GM18526 (cell line): ENCODE results near the gene RASGRP1.

Source experiments
- POLR2A ChIP-seq: IDR thresholded peaks from 3 replicates; pipeline ENCODE4 v1.6.1; 2011; ENCODE audit not compliant: insufficient read length; ENCODE audit errors: extremely low read depth

The RASGRP1 gene

DNA sequence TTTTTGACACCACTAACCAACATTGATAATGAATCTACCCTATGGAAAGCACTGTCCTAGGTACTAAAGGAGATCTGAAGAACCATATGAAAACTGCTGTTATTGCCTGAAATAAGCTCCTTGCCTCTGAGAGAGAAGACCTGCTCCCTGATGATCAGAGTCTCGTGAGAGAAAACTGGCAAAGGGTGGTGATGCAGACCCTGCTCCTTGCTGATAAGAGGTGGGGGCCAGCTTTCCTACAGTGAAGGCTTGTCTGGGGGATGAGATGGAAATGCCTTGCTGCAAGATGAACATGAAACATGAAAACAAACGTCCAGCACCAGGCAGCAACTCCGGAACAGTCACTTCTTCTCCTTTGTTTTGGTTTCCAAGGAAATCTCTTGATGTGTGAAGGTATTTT, 31.9 kb downstream of the RASGRP1 start:
- TF ChIP-seq POLR2A: no peak

DNA sequence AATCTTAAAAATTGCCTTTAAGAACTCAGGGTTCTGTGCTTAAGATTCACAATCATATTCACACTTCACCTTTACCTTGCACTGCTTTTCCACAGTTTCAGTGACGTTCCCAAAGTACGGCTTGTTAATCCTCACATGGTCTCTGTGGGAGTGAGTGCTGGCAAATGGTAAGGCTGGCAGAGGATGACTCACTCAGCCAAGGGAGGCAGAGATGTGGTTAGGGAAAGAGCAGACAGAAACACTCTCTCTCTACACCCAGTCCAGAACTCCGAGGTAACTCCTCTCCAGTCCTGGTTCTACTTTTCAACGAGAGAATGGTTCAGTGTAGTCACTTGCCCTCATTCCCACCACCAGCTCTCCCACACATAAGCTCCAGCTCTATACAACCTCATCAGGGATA, 33.1 kb downstream of the RASGRP1 start:
- no peak for TF ChIP-seq POLR2A

DNA sequence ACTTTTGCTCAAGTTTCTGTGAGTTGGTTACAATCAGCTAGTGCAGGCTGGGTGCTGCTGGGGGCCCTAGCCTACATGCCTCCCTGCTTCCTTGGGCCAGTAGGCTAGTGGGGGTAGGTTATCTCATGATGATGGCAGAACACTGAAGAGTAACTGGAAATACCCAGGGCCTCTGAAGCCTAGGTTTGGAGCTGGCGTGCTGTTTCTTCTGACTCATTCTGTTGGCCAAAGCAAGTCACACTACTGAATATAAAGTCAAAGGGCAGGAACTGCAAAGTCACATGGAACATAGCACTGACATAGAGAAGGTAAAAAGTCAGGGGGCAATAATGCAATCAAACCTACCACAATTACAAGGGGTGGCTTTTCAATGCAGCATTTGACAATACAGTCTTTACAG, 34.5 kb downstream of the RASGRP1 start:
- no peak for TF ChIP-seq POLR2A

DNA sequence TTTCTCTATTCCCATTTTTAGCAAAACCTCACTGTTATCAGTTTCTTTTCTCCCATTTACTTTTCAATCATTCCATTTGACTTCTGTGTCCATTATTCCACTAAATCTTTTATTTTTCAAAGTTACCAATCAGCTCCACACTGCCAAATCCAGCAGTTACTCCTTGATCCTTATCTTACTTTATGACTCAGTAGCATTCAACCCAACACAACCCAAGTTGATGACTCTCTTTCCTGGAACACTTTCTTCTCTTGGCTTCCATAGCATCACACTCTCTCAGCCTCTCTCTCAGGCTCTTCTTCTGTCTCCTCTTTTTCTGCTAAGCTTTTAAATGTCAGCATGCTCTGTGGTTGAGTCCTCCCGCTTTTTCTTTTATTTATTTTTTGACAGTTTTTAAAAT, 36.3 kb downstream of the RASGRP1 start:
- no peak for TF ChIP-seq POLR2A

DNA sequence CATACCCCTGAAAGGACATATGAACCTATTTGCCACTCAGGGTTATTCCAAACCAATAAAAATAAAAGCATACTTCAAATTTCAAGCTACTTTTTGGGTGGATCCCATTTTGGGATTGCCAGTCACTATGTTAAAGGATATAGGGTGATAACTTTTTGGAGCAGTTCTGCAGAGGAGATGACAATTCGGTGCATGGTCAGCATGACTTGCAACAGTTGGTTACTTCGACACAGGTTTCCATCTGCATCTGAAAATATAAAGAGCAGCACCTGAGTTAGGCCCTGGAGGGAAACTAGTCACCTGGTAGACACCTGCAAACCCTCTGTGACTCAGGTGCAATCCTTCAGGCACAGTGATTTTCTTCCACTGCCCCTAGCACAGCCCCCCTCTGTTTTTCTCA, 38.5 kb downstream of the RASGRP1 start:
- no peak for TF ChIP-seq POLR2A

DNA sequence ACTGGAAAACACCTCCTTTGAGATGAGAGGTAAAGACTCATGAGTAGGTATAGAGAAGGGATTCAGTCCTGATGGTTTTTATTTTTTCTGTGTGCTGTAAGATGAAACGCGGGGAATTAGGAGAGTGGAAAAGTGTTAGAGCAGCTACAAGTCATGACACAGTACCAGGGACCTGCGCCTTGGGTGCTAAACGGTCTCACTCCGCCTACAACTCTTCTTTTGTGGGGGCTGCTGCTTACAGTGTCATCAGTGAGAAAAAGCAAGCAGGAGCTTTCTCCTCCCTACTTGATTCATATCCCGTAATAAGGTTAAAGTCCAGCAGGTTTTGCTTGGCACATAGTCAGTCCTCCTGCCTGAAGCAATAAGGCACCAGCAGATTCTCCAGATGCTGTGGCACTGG, 39.1 kb downstream of the RASGRP1 start:
- TF ChIP-seq POLR2A: no peak

DNA sequence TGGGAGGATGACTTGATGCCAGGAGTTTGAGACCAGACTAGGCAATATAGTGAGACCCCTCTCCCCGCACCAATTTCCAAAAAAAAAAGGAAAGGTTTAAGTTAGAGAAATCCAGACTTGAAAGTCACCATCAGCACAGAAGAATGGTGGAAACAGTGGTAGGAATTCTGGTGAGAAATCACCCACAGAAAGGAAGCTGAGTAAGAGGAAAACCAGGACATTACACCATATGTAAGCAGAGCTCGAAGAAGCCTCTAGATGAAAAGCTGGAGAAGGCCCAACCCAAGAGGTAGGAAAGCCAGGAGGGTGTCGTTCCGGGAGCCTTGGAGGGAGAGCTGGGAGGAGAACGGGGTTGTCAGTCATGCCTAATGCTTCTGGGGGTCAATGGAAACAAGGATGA, 40.5 kb downstream of the RASGRP1 start:
- no peak for TF ChIP-seq POLR2A

DNA sequence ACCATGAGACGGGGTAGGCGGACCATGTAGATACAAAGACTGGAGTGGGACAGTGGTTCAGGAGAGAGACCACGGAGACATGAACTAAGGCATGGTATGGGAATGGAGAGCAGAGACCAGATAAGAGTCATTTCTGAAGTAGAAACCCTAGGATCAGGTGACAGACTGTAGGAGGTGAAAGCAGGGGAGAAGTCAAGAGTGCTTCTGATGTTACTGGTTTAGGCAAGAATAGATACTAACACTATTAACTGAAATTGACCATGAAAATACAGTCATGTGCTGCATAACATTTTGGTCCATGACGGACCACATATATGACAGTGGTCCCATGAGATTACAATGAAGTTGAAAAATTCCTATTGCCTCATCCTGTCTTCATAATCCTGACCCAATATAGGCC, 41.7 kb downstream of the RASGRP1 start:
- TF ChIP-seq POLR2A: no peak

DNA sequence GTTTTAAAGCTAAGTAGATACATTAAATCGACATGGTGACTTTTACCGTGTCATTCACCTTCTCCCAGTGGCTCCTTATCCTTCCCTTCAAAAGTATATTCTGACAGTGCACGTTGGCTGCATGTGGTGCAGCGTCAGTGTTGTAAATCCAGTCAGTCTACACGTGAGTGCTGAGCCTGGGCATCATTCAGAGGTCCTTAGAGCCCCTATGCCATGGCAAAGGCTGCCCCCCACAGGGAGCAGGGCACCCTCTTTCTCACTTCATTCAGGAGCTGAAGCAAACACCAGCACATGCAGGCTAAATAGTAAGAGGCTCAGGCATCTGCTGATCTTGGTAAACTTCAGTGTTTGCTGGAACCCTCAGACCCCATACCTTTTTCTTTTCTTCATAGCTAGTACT, 43.3 kb downstream of the RASGRP1 start:
- no peak for TF ChIP-seq POLR2A

DNA sequence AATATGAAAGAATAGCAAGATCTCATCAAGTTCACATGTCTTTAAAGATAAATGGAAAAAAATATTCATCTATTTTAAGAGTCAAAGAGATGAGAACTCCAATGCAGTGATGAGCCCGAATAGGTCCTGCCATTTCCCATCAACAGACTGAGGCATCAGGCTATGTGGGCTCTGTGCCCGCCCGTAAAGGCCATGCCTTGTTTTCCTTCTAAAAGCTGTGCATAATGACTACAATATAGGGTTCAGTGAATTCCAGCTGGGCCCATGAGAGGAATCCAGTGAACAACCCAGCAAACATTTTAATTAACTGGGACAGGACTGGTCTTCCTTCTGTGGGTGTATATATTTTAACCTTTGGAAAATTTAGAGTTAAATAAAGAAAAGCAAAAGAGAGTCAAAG, 44.6 kb downstream of the RASGRP1 start:
- no peak for TF ChIP-seq POLR2A

DNA sequence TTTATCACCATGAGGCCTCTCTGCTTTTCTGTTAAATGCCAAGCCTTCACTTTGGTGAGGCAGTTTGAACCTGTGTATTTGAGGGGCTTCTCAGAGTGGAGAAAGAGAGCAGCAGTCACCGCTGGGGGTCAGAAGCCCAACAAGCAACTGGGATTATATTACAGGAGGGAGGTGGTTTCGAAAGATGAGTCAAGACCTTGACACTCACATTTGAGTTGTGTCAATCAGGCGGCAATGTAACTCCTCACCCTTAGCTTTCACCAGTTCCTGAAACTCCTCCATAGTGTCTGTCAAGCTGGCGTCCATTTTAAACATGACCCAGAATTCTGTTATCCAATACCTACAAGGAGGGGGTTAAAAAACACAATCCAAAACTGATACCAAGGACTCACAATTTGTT, 46.5 kb downstream of the RASGRP1 start:
- no peak for TF ChIP-seq POLR2A

DNA sequence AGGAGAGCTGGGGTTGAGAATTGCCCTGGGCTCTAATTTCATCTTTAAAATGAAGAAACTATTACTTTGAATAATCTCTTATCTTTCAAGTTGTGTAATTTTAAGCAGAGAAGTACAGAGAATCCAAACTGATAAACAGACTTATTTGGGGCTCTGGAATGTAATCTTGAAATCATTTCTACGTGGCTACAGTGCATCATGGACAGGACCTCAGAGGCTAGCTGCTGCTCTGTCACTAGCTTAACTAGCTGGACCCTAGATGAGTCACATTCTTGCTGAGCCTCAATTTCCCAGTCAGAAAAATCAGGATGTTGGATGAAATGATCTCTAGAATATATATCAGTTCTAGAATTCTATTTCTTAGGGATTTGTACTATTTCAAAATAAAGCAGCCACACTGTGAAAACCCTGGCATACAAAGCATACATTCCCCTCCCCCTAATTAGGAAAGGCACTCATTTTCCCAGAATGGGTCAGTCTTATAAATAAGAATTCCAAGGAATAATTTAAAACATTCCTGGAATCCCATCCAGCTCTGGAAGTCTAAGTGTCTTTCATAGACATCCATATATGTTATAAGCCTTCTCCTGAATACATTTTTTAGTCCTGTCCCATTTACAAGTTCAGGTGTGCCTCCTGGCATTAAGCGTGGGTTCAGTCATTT, 47.2 kb downstream of the RASGRP1 start:
- no peak for TF ChIP-seq POLR2A

DNA sequence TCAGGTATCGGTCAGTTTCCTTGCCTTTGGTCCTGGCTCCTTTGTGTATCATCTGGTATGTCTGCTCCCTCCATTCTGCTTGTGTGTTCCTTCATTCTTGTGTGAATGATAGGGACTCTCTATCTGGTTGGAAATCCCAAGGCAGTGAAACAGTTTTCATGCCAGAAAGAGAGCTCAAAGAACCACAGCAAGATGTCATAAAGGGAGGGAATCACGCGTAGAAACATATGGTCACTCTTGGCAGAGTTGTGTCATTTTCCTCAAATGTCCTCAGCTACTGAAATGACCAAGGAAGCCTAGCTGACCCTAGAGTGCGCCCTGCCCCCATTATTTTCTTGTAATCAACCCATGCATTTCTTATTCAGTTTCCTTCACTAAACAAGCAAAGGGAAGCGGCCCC, 48.0 kb downstream of the RASGRP1 start:
- no peak for TF ChIP-seq POLR2A

DNA sequence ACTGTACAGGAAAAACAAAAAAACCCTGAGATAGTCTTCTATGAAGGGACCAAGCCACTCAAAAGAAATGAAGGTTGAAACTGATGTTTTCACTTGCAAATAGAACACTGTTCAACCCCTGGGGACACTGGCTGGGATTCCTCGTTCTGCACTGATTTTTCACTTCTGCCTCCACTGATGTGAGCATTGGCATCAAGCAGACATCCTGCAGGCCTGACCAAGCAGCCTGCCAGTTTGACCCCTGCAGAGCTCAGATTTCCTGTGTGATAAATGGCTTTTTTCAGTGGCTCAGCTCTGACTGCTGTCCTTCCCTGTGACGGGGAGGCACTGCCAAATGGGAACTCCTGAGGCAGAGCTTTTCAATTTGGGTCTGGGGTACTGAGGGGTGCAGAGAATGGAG, 50.0 kb downstream of the RASGRP1 start:
- no peak for TF ChIP-seq POLR2A

DNA sequence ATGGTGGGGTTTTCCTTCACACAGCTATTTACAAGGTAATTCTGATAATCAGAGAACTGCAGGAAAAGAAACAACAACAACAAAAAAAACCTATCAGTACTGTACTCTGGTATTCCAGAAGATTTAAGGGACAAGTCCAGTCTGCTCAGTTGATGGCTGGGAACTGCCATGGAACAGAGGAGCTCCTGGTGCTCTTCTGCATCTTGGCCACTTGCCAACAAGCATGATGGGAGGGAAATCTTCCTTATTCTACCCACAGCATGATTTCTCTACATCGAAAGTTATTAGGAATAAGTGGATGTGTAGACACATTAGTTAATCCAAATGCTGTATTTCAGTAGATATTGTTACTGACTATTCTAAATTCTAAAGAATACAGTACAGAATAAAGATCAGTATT, 51.7 kb downstream of the RASGRP1 start:
- no peak for TF ChIP-seq POLR2A

DNA sequence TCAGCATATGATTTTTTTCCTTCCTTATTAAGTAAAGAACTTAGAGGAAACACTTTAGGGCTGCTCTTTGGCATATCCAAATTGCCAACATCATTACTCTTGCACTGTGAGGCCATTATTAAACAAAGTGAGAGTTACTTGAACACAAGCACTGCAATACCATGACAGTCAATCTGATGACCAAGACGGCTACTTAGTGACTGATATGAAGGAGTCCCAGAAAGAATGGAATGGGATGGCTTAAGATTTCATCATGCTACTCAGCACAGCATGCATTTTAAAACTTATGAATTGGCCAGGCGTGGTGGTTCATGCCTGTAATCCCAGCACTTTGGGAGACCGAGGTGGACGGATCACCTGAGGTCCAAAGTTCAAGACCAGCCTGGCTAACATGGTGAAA, 55.5 kb downstream of the RASGRP1 start:
- TF ChIP-seq POLR2A: no peak

DNA sequence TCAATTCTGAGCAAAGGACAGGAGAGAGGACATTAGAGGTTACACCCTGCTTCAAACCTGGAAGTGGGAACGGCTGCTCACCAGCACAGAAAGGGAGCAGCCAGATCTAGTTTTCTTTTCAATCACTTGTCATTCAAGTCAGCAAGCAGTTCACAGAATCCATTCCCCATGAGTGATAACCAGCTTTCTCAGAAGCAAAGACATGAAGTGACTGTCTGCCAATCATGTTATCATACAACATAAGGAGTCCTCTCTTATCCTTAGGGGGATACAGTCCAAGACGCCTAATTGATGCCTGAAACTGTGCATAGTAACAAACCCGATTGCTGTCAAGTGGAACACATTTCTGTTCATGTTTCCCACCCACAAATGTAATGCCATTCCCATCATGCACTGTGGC, 56.0 kb downstream of the RASGRP1 start:
- no peak for TF ChIP-seq POLR2A

DNA sequence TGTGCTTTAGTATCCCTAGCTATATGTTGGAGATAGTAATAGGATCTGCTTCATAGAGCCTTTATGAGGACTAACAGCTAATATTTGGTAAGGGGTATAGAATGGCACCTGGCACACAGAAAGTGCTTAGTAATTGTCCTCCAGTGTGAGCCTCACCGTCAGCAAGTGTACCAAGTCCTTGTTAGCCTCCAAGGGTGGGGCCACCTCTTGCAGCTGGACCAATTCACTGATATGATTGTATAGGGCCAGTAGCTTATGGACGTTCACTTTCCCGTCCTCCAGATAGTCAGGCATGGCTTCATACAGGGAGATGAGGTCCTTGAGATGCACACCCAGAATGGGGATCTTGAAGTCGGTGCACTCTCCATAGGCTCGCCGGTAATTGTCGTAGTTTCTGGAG, 57.0 kb downstream of the RASGRP1 start:
- no peak for TF ChIP-seq POLR2A
